ENCODE results near the gene IFT52.

IFT52 gene

DNA sequence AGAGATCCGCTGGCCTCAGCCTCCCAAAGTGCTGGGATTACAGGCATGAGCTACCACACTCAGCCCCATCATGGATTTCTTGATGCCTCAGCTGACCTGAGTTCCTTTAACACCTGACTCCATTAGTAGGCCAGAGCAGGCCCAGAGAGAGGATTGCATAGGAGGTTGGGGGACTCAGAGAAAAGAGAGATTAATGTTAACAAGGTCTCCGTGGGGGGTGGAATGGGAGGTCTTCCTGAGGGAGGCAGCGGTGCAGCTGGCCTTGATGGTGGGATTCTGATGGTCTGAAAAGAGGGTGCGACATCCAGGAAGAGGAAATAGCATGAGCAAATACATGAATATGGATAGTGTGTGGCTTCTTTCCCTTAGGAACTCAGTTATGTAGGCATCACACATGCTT is 22.0 kb upstream of the IFT52 start:
- TF ChIP-seq, protein P1, sequence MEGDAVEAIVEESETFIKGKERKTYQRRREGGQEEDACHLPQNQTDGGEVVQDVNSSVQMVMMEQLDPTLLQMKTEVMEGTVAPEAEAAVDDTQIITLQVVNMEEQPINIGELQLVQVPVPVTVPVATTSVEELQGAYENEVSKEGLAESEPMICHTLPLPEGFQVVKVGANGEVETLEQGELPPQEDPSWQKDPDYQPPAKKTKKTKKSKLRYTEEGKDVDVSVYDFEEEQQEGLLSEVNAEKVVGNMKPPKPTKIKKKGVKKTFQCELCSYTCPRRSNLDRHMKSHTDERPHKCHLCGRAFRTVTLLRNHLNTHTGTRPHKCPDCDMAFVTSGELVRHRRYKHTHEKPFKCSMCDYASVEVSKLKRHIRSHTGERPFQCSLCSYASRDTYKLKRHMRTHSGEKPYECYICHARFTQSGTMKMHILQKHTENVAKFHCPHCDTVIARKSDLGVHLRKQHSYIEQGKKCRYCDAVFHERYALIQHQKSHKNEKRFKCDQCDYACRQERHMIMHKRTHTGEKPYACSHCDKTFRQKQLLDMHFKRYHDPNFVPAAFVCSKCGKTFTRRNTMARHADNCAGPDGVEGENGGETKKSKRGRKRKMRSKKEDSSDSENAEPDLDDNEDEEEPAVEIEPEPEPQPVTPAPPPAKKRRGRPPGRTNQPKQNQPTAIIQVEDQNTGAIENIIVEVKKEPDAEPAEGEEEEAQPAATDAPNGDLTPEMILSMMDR (IDR thresholded peaks at IDR 0.05) = no peak
- Histone ChIP-seq H3K4me1 (ENCODE audit: control insufficient read depth in 1 of 2, insufficient read depth in 1 of 2, low read depth in 1 of 2, low read length in 1 of 2) (peaks cover 5 to 8% of the 10 kb centered on the region in 2 experiments), H3K27ac (no peak overlapping the region), H3K4me3 (ENCODE audit: low read depth in 1 of 2, low read length in 1 of 2) (no peak overlapping the region), H3K9me3 (no peaks in the 10 kb centered on the region), H3K27me3 (no peaks in the 10 kb centered on the region), H3K36me3 (no peaks in the 10 kb centered on the region)

DNA sequence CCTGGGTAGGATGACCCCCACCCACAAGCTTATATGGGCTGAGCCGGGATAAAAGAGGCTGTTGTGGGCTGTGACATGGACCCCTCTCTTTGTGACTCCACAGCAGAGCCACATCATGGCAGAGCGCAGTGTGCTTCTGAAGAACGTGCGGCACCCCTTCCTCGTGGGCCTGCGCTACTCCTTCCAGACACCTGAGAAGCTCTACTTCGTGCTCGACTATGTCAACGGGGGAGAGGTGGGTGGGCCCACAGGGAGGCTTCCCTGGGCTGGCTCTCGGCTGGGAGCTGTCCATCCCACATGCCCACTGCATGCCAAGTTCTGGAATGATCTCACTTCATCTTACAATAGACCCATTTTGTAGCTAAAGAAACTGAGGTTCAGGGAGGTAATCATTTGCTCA is 21.5 kb upstream of the IFT52 start:
- H3K4me1 ChIP-seq (ENCODE audit: control insufficient read depth in 1 of 2, insufficient read depth in 1 of 2, low read depth in 1 of 2, low read length in 1 of 2) = peaks cover 5 to 8% of the 10 kb centered on the region in 2 experiments

DNA sequence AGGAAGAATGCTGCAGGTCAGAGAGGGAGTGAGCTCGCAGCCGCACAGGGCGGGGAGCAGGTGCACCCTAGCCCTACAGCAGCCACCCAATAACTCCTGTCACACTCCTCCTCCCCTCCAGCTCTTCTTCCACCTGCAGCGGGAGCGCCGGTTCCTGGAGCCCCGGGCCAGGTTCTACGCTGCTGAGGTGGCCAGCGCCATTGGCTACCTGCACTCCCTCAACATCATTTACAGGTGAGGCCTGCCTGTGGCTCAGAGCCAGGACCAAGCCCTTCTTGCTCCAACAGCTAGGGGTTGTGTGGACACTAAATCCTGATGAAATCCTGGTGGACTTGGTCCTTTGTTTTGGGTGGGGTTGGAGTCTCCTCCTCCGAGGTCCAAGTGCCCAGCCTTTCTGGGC is 20.2 kb upstream of the IFT52 start:
- Histone ChIP-seq H3K27ac (no peak overlapping the region), H3K4me3 (ENCODE audit: low read depth in 1 of 2, low read length in 1 of 2) (no peak overlapping the region), H3K4me1 (ENCODE audit: control insufficient read depth in 1 of 2, insufficient read depth in 1 of 2, low read depth in 1 of 2, low read length in 1 of 2) (peaks cover 5 to 8% of the 10 kb centered on the region in 2 experiments), H3K27me3 (no peaks in the 10 kb centered on the region), H3K36me3 (no peaks in the 10 kb centered on the region), H3K9me3 (no peaks in the 10 kb centered on the region)
- TF ChIP-seq, protein P1 (IDR thresholded peaks at IDR 0.05) = no peak

More for the DNA sequence above, 21.5 kb upstream of the IFT52 start:
- Histone ChIP-seq H3K27ac (no peak overlapping the region), H3K9me3 (no peaks in the 10 kb centered on the region), H3K36me3 (no peaks in the 10 kb centered on the region), H3K27me3 (no peaks in the 10 kb centered on the region), H3K4me3 (ENCODE audit: low read depth in 1 of 2, low read length in 1 of 2) (no peak overlapping the region)
- TF ChIP-seq, protein P1 (IDR thresholded peaks at IDR 0.05) = no peak

DNA sequence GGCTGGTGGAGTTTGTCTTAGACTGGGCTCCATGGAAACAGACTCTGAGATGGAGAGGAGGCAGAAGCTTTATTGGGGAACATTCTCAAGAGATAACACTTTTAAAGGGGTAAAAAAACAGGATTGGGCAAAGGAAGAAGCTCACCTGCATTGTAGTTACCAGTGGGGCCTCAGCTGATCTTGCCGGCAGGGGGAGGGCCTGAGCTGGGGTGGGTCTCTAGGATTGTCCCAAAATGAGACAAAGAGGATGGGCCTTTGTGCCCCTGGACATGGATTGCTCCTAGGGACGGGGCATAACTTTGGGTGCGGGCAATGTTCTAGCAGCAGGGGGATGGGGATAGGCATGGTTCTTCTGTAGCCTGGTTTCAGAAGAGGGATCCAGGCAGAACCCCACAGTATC is 19.4 kb upstream of the IFT52 start:
- Histone ChIP-seq H3K4me3 (ENCODE audit: low read depth in 1 of 2, low read length in 1 of 2) (no peak overlapping the region), H3K36me3 (no peaks in the 10 kb centered on the region), H3K27me3 (no peaks in the 10 kb centered on the region), H3K9me3 (no peaks in the 10 kb centered on the region), H3K27ac (no peak overlapping the region), H3K4me1 (ENCODE audit: control insufficient read depth in 1 of 2, insufficient read depth in 1 of 2, low read depth in 1 of 2, low read length in 1 of 2) (peaks cover 5 to 8% of the 10 kb centered on the region in 2 experiments)
- TF ChIP-seq, protein P1 (IDR thresholded peaks at IDR 0.05) = no peak

DNA sequence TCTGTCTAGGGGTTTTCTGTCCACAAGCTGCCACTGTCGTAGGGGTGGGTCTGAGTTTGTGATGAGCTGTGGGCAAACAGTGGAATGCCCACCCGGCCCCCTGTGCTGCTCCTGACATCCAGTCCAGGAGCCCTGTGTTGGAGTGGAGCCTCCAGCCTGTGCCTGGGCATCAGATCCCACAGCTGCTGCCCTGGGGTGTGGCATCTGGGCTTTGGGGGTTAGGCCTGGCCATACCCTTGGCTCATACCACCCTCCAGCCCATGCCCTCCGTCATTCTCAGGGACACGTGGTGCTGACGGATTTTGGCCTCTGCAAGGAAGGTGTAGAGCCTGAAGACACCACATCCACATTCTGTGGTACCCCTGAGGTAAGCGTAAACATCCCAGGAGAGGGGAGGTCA is 19.0 kb upstream of the IFT52 start:
- Histone ChIP-seq H3K36me3 (no peaks in the 10 kb centered on the region), H3K4me3 (ENCODE audit: low read depth in 1 of 2, low read length in 1 of 2) (no peak overlapping the region), H3K27me3 (no peaks in the 10 kb centered on the region), H3K27ac (no peak overlapping the region), H3K9me3 (no peaks in the 10 kb centered on the region), H3K4me1 (ENCODE audit: control insufficient read depth in 1 of 2, insufficient read depth in 1 of 2, low read depth in 1 of 2, low read length in 1 of 2) (peaks cover 5 to 8% of the 10 kb centered on the region in 2 experiments)
- TF ChIP-seq, protein P1 (IDR thresholded peaks at IDR 0.05) = no peak

DNA sequence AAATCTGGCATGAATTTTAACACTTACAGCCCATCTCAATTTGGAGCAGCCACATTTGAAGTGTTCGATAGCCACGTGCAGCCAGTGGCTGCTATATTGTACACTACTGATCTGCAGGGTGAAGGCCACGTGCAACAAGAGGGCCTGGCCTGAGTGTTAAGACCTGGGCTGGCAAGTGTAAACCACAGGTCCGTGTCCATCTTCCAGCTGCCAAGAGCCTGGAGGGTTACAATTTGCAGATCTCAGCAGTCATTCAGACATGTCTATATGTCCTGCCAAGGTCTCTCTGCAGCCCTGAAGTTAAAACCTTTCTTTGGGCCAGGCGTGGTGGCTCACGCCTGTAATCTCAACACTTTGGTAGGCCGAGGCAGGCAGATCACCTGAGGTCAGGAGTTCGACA is 17.8 kb upstream of the IFT52 start:
- H3K4me1 ChIP-seq (ENCODE audit: control insufficient read depth in 1 of 2, insufficient read depth in 1 of 2, low read depth in 1 of 2, low read length in 1 of 2) = no peaks in the 10 kb centered on the region
- H3K27ac ChIP-seq = no peak overlapping the region
- TF ChIP-seq, protein P1 (IDR thresholded peaks at IDR 0.05) = no peak
- H3K4me3 ChIP-seq (ENCODE audit: low read depth in 1 of 2, low read length in 1 of 2) = no peak overlapping the region
- no peaks in the 10 kb centered on the region for H3K36me3 ChIP-seq
- no peaks in the 10 kb centered on the region for H3K27me3 ChIP-seq
- no peaks in the 10 kb centered on the region for H3K9me3 ChIP-seq
